Prostate gland (tissue), 2 donors: ENCODE results near the gene CERS6.

Experiments
- POLR2A ChIP-seq: fragments of 450-650 bp; IDR thresholded peaks from one replicate; pipeline ENCODE4 v1.6.1; 2016; ENCODE audit warnings: antibody characterized with exemption, mild to moderate bottlenecking
- POLR2AphosphoS5 ChIP-seq: sonication (generic); formaldehyde crosslinking; IDR thresholded peaks from one replicate; pipeline ENCODE4 v1.6.1; 2017; ENCODE audit warnings: antibody characterized with exemption
- TF ChIP-seq, protein P1 (sequence below), 4 experiments: fragments of 200-600 bp in 2 of 4; fragments of 450-650 bp in 2 of 4; sonication (generic) in 2 of 4; IDR thresholded peaks; 1 replicate in 3 of 4; 2 replicates in 1 of 4; pipeline ENCODE4 v1.5.1; 2016 to 2019; ENCODE audit warnings: antibody characterized with exemption in 4 of 4, mild to moderate bottlenecking in 2 of 4, moderate library complexity in 2 of 4

DNA sequence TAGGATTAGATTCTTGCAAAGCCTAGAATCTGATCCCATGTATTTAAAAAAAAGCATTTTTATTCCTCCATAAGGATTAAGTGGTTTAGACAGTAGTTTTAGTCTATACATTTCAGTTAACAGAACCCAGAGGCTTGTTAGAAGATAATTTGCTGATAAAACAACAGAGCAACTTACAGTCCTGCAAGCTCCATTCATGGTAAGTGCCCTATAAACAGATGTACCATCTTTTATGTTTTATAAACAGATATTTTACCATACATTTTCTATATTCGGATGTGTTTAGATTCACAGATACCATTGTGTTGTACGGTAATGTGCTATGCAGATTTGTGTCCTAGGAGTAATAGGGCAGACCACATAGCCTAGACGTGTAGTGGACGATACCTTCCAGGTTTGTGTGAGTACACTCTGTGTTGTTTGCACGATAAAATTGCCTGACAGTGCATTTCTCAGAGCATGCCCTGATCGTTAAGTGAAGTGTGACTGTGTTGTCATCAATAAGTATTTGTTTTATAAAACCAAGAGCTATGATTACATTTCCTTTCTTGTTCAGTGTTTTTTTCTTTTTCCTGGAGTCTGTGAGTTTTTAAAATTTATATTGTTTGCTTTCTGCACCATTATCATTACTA is 54.2 kb downstream of the CERS6 start:
- TF ChIP-seq, protein P1, sequence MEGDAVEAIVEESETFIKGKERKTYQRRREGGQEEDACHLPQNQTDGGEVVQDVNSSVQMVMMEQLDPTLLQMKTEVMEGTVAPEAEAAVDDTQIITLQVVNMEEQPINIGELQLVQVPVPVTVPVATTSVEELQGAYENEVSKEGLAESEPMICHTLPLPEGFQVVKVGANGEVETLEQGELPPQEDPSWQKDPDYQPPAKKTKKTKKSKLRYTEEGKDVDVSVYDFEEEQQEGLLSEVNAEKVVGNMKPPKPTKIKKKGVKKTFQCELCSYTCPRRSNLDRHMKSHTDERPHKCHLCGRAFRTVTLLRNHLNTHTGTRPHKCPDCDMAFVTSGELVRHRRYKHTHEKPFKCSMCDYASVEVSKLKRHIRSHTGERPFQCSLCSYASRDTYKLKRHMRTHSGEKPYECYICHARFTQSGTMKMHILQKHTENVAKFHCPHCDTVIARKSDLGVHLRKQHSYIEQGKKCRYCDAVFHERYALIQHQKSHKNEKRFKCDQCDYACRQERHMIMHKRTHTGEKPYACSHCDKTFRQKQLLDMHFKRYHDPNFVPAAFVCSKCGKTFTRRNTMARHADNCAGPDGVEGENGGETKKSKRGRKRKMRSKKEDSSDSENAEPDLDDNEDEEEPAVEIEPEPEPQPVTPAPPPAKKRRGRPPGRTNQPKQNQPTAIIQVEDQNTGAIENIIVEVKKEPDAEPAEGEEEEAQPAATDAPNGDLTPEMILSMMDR (IDR thresholded peaks at IDR 0.05): no peak
- TF ChIP-seq POLR2A (no peak), POLR2AphosphoS5 (no peak)
